Measurements from ENCODE around the gene PKD2L1. TPM values are rescaled to one million over a fixed set of nuclear protein-coding genes. Genes with fewer than 3 reads are reported as not detected.
"Not testable (repeated sequence)": the region's sequence is repeated elsewhere in the genome, so short reads cannot be mapped to it uniquely, and the experiment has no call there.

Gene PKD2L1
- total RNA-seq, 2 experiments from 2014 or later: not detected

DNA sequence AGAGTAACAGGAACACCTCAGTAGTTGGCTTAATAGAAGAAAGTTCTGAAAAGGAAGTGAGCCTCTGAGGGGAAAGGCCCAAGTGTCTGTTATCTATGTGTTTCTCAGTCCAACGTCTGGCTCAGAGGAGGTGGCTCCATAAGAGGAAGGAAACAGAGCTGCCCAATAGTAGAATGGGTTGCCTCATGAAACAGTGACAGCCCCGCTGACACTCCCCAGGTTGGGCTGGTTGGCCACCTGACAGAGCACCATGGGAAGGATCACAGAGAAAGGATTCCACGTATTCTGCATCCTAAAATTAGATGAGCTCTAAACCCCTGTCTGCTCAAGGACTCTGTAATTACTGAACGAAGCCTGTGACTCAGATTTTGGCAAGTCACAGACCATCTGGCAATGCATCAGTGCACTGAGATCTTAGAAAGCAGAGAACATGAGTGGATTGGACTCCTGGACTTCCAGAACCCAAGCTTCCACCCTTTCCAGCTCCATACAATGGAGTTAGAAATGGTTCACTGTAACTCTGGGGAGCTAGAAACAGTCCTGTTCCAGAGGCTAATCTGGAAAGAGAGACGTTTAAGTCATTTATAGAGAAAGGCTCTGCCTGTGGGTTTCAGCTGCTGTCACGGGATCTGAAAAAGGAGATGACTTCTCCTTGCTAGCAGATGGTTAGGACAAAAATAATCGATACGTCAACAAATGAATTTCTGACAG is 2.9 kb downstream of the PKD2L1 start:
- Mint-ChIP-seq H3K36me3 (no peaks in the 10 kb centered on the region), H3K27ac (peak overlapping the region; percentile 80), H3K4me3 (peak overlapping the region; percentile 9)

DNA sequence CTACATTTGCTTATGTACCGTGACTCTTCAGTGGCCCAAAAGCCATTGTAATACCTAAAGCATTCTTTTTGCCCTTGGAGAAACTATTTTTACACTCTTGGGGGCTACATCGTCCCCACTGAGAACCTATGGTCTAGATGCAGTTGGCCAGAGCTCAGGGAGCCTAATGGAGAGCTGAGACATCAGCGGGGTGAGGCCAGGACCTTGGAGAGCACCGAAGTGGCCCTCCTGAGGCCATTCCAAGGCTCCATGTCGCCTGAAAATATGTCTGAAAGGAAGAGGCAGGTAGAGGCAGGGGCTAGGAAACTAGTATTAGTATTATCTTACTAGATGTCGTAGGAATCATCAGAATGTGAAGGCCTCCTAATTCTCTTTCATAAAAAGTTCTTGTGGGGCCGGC is 4.9 kb downstream of the PKD2L1 start:
- no peaks in the 10 kb centered on the region for H3K36me3 Mint-ChIP-seq
- no peak for DNase-seq
- no peaks in the 10 kb centered on the region for H3K27me3 Mint-ChIP-seq
- peaks cover 14% of the 10 kb centered on the region for H3K4me1 Mint-ChIP-seq
- no peak overlapping the region for H3K4me3 Mint-ChIP-seq
- no peak overlapping the region for H3K27ac Mint-ChIP-seq
- no peaks in the 10 kb centered on the region for H3K9me3 Mint-ChIP-seq

More for the DNA sequence above, 2.9 kb downstream of the PKD2L1 start:
- peak; percentile 29 for DNase-seq
- peaks cover 14% of the 10 kb centered on the region for H3K4me1 Mint-ChIP-seq
- H3K27me3 Mint-ChIP-seq: no peaks in the 10 kb centered on the region
- H3K9me3 Mint-ChIP-seq: no peaks in the 10 kb centered on the region

- Mint-ChIP-seq H3K4me3 (no peak overlapping the region), H3K4me1 (no peaks in the 10 kb centered on the region), H3K9me3 (no peaks in the 10 kb centered on the region), H3K27ac (no peak overlapping the region), H3K36me3 (no peaks in the 10 kb centered on the region), H3K27me3 (peaks cover 31% of the 10 kb centered on the region)
- no peak for DNase-seq
Measured at GRCh38 chr10:100319707-100320402, 10.2 kb downstream of the PKD2L1 start.

GRCh38 chr10:100318207-100318606 is 11.8 kb downstream of the PKD2L1 start:
- Mint-ChIP-seq H3K9me3 (no peaks in the 10 kb centered on the region), H3K27me3 (peaks cover 41% of the 10 kb centered on the region), H3K4me1 (no peaks in the 10 kb centered on the region), H3K4me3 (no peak overlapping the region), H3K36me3 (no peaks in the 10 kb centered on the region), H3K27ac (no peak overlapping the region)
- no peak for DNase-seq

DNA sequence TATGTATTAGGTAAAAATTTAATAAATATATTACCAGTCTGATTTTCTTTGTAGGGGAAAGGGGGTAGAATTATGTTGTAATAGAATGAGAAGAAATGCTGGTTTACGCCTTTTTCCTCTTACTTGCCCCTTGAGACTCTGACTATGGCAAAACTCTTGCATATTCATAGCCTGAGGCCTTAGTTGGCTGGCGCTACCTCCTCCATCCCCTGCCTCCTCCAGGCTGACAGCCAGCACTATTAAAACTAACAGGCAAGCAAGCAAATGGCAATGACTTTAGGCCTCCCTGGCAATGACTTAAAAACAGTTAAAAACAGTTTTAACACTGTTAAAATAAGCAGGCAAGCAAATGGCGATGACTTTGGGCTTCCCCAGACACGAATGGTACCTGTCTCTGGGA is 14.4 kb downstream of the PKD2L1 start:
- H3K27ac Mint-ChIP-seq: no peak overlapping the region
- H3K9me3 Mint-ChIP-seq: no peaks in the 10 kb centered on the region
- H3K4me1 Mint-ChIP-seq: no peaks in the 10 kb centered on the region
- DNase-seq: no peak
- H3K36me3 Mint-ChIP-seq: no peaks in the 10 kb centered on the region
- peaks cover 57% of the 10 kb centered on the region for H3K27me3 Mint-ChIP-seq
- H3K4me3 Mint-ChIP-seq: no peak overlapping the region

- no peak overlapping the region for H3K4me3 Mint-ChIP-seq
- H3K27ac Mint-ChIP-seq: no peak overlapping the region
- H3K27me3 Mint-ChIP-seq: peaks cover 56% of the 10 kb centered on the region
- no peaks in the 10 kb centered on the region for H3K9me3 Mint-ChIP-seq
- no peaks in the 10 kb centered on the region for H3K36me3 Mint-ChIP-seq
- no peaks in the 10 kb centered on the region for H3K4me1 Mint-ChIP-seq
- DNase-seq: no peak
Measured at GRCh38 chr10:100311298-100311697, 18.7 kb downstream of the PKD2L1 start.

- H3K27ac Mint-ChIP-seq: no peak overlapping the region
- DNase-seq: no peak
- no peaks in the 10 kb centered on the region for H3K9me3 Mint-ChIP-seq
- H3K4me1 Mint-ChIP-seq: no peaks in the 10 kb centered on the region
- no peaks in the 10 kb centered on the region for H3K36me3 Mint-ChIP-seq
- H3K27me3 Mint-ChIP-seq: peaks cover 58% of the 10 kb centered on the region
- H3K4me3 Mint-ChIP-seq: no peak overlapping the region
Measured at GRCh38 chr10:100307684-100308083, 22.3 kb downstream of the PKD2L1 start.

DNA sequence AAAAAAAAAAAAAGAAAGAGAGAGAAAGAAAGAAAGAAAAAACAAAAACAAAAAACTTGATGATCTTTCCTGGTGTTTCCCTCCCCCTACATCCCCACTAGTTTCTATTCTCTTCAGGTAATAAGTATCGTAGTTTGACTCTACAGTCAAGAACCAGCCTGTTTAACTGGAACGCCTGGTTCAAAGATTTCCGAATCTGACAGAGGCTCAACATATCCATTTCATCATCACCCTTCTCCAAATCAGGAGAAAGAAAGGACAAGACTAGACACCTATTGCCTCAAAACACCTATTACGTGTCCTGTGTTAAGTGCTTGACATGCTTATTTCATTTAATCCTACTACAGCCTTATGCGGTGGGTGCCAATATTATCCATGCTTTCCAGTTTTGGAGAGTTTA is 23.2 kb downstream of the PKD2L1 start:
- H3K27ac Mint-ChIP-seq: no peak overlapping the region
- H3K36me3 Mint-ChIP-seq: no peaks in the 10 kb centered on the region
- H3K4me3 Mint-ChIP-seq: no peak overlapping the region
- peaks cover 54% of the 10 kb centered on the region for H3K27me3 Mint-ChIP-seq
- DNase-seq: no peak
- H3K4me1 Mint-ChIP-seq: no peaks in the 10 kb centered on the region
- H3K9me3 Mint-ChIP-seq: no peaks in the 10 kb centered on the region

DNA sequence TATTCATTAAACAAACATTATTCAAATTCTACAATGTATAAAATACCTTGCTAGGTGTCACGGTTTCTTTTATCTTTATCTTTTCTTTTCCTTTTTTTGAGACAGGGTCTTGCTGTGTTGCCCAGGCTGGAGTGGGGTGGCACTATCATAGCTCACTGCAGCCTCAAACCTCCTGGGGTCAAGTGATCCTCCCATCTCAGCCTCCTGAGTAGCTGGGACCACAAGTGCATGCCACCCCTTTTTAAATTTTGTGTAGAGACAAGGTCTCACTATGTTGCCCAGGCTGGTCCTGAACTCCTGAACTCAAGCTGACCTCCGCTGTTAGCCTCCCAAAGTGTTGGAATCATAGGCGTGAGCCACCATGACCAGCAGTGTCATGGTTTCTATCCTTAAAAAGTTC is 25.6 kb downstream of the PKD2L1 start:
- Mint-ChIP-seq H3K9me3 (no peaks in the 10 kb centered on the region), H3K4me1 (no peaks in the 10 kb centered on the region), H3K4me3 (no peak overlapping the region), H3K27ac (no peak overlapping the region), H3K27me3 (peaks cover 52% of the 10 kb centered on the region), H3K36me3 (no peaks in the 10 kb centered on the region)
- DNase-seq: no peak

- H3K36me3 Mint-ChIP-seq: no peaks in the 10 kb centered on the region
- no peak overlapping the region for H3K27ac Mint-ChIP-seq
- no peak for DNase-seq
- H3K9me3 Mint-ChIP-seq: no peaks in the 10 kb centered on the region
- H3K27me3 Mint-ChIP-seq: peaks cover 51% of the 10 kb centered on the region
- no peaks in the 10 kb centered on the region for H3K4me1 Mint-ChIP-seq
- no peak overlapping the region for H3K4me3 Mint-ChIP-seq
Measured at GRCh38 chr10:100303724-100304319, 26.2 kb downstream of the PKD2L1 start.

- H3K4me1 Mint-ChIP-seq, H3K27ac Mint-ChIP-seq, DNase-seq, H3K36me3 Mint-ChIP-seq, H3K9me3 Mint-ChIP-seq, H3K4me3 Mint-ChIP-seq: not testable (repeated sequence)
- H3K27me3 Mint-ChIP-seq: peaks cover 42% of the 10 kb centered on the region
Measured at GRCh38 chr10:100301123-100301522, 28.9 kb downstream of the PKD2L1 start.

DNA sequence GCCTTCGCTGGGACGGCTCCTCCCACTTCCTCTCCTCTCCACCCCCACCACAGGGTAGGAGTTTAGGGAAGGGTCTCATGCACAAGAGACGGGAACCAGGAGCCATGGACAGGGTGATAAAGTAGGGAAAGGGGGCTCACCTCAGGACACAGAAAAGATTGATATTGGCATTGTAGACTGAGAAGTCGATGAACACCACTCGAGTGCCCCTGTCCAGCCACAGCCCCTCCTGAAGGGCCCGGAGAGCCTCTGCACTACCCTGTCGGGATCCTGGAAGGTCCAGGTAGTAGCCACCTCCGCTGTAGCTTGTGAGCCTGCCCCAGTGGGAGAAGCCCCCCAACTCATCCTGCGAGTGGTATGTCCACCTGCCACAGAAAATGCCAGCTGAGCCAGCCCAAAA is 32.8 kb downstream of the PKD2L1 start:
- Mint-ChIP-seq H3K36me3 (no peaks in the 10 kb centered on the region), H3K4me1 (no peaks in the 10 kb centered on the region), H3K4me3 (no peak overlapping the region), H3K27ac (no peak overlapping the region), H3K27me3 (peaks cover 32% of the 10 kb centered on the region), H3K9me3 (no peaks in the 10 kb centered on the region)
- no peak for DNase-seq

GRCh38 chr10:100293066-100293465 is 37.0 kb downstream of the PKD2L1 start:
- no peaks in the 10 kb centered on the region for H3K4me1 Mint-ChIP-seq
- no peaks in the 10 kb centered on the region for H3K9me3 Mint-ChIP-seq
- H3K4me3 Mint-ChIP-seq: no peak overlapping the region
- H3K27ac Mint-ChIP-seq: no peak overlapping the region
- H3K27me3 Mint-ChIP-seq: peaks cover 23% of the 10 kb centered on the region
- H3K36me3 Mint-ChIP-seq: no peaks in the 10 kb centered on the region
- DNase-seq: no peak

- DNase-seq, H3K27ac Mint-ChIP-seq, H3K9me3 Mint-ChIP-seq, H3K36me3 Mint-ChIP-seq, H3K4me1 Mint-ChIP-seq, H3K4me3 Mint-ChIP-seq: not testable (repeated sequence)
- peaks cover 21% of the 10 kb centered on the region for H3K27me3 Mint-ChIP-seq
Measured at GRCh38 chr10:100292300-100292699, 37.7 kb downstream of the PKD2L1 start.

- Mint-ChIP-seq H3K27ac (no peak overlapping the region), H3K36me3 (peaks cover 3% of the 10 kb centered on the region)
Measured at GRCh38 chr10:100291356-100291755, 38.7 kb downstream of the PKD2L1 start.

More at GRCh38 chr10:100291356-100291755, 38.7 kb downstream of the PKD2L1 start:
- DNase-seq: no peak
- Mint-ChIP-seq H3K27me3 (peaks cover 18% of the 10 kb centered on the region), H3K4me3 (no peak overlapping the region), H3K9me3 (no peaks in the 10 kb centered on the region), H3K4me1 (peaks cover 6% of the 10 kb centered on the region)
